HepG2 (cell line): ENCODE measurements around the gene DCP2. TPM values are rescaled to one million over a fixed set of nuclear protein-coding genes. Genes with fewer than 3 reads are reported as not detected.
A peak's percentile ranks its signal among the peaks of the same experiment; 100 is the strongest.

Experiments used
- CTCF ChIP-seq: sonication (generic); formaldehyde crosslinking; IDR thresholded peaks from 2 replicates; pipeline ENCODE4 v1.5.0; 2020; ENCODE audit warnings: mild to moderate bottlenecking, missing genetic modification reagents, moderate library complexity
- GTF2F1 ChIP-seq: fragments of 150-350 bp; IDR thresholded peaks from 2 replicates; pipeline ENCODE4 v1.6.1; 2014; ENCODE audit warnings: low read length
- HMGA1 ChIP-seq: sonication (generic); formaldehyde crosslinking; conservative IDR thresholded peaks from 2 replicates; pipeline ENCODE4 v1.4.0; 2020; ENCODE audit warnings: missing genetic modification reagents
- HOXA9 ChIP-seq: sonication (generic); formaldehyde crosslinking; IDR thresholded peaks from 2 replicates; pipeline ENCODE4 v1.8.1; 2022; ENCODE audit warnings: missing genetic modification reagents, mild to moderate bottlenecking, moderate library complexity, borderline replicate concordance
- KLF9 ChIP-seq: IDR thresholded peaks from 2 replicates; pipeline ENCODE4 v1.6.1; 2016; ENCODE audit warnings: low read depth
- MXD3 ChIP-seq: IDR thresholded peaks from 2 replicates; pipeline ENCODE4 v1.6.1; 2016; ENCODE audit warnings: mild to moderate bottlenecking, missing biosample characterization, missing genetic modification reagents
- ZMYM4 ChIP-seq: sonication (generic); formaldehyde crosslinking; IDR thresholded peaks from 2 replicates; pipeline ENCODE4 v1.8.1; 2023; ENCODE audit warnings: mild to moderate bottlenecking, missing genetic modification reagents
- ZNF609 ChIP-seq: sonication (generic); formaldehyde crosslinking; IDR thresholded peaks from 2 replicates; pipeline ENCODE4 v1.4.0; 2020; ENCODE audit warnings: mild to moderate bottlenecking, missing genetic modification reagents, borderline replicate concordance
- ZNF674 ChIP-seq: sonication (generic); formaldehyde crosslinking; IDR thresholded peaks from 2 replicates; pipeline ENCODE4 v1.5.0; 2020; ENCODE audit warnings: low read depth, mild to moderate bottlenecking, missing genetic modification reagents
- ZNF678 ChIP-seq: sonication (generic); formaldehyde crosslinking; IDR thresholded peaks from 2 replicates; pipeline ENCODE4 v1.4.0; 2020; ENCODE audit warnings: mild to moderate bottlenecking, missing genetic modification reagents
- ZNF800 ChIP-seq: sonication (generic); formaldehyde crosslinking; IDR thresholded peaks from 2 replicates; pipeline ENCODE4 v1.4.0; 2020; ENCODE audit warnings: missing genetic modification reagents
- polyA plus RNA-seq, 8 experiments: library from polyadenylated mRNA; depleted of rRNA in 3 of 8; stranded (reverse) in 7 of 8; unstranded in 1 of 8; fragments of >200 nt; fragmentation: Illumina TruSeq in 4 of 8; extraction: Trizol in 4 of 8; gene quantifications; 2 replicates each; pipeline versions ENCODE4 v1.2.1 to v1.2.3, GENCODE V29; 2011 to 2016; ENCODE audit warnings: low read depth in 4 of 8, missing spikeins in 1 of 8, mixed read lengths in 1 of 8; ENCODE audit not compliant: insufficient read depth in 1 of 8
- total RNA-seq, 5 experiments: library from RNA; depleted of rRNA; stranded (reverse); fragments of >200 nt; fragmentation: Illumina TruSeq; extraction: Trizol; gene quantifications; 2 replicates each; pipeline ENCODE4 v1.2.3, GENCODE V29; 2016; ENCODE audit warnings: low read depth in 1 of 5

The DCP2 gene
- total and polyA plus RNA-seq, 2 of the 13 experiments (the other 11 are each of a cell fraction or from before 2014, with no cell fraction given), result 16.2 to 63.4 TPM

GRCh38 chr5:112995764-112996618 lies 19.4 kb downstream of the DCP2 start (continued):
- TF ChIP-seq ZNF609 (CRISPR knock-in tag), result no peak
- no peak for TF ChIP-seq HOXA9 (CRISPR knock-in tag)
- TF ChIP-seq CTCF (CRISPR knock-in tag), result peak; percentile 87
- no peak for TF ChIP-seq ZMYM4 (CRISPR knock-in tag)
- peak; percentile 52; the same call in 1 of the 2 replicates for TF ChIP-seq ZNF800 (CRISPR knock-in tag)
- no peak for TF ChIP-seq HMGA1 (CRISPR knock-in tag)
- no peak for TF ChIP-seq ZNF674 (CRISPR knock-in tag)
- TF ChIP-seq GTF2F1, result no peak
- no peak for TF ChIP-seq MXD3 (CRISPR knock-in tag)
- TF ChIP-seq KLF9, result no peak
- TF ChIP-seq ZNF678, result no peak
